DOHH2 (cell line): Measurements from ENCODE around the gene NUDT4.

Experiments used
- CTCF ChIP-seq: fragments of 200-600 bp; sonication (generic); IDR thresholded peaks from one replicate; pipeline ENCODE4 v1.5.1; 2014; ENCODE audit warnings: antibody characterized with exemption, mild to moderate bottlenecking, low read depth, low read length; ENCODE audit not compliant: poor library complexity, severe bottlenecking
- EZH2phosphoT487 ChIP-seq: fragments of 200-600 bp; sonication (generic); IDR thresholded peaks from 2 replicates; pipeline ENCODE4 v1.6.1; 2017; ENCODE audit warnings: borderline replicate concordance, mild to moderate bottlenecking, antibody characterized with exemption, low read length, moderate library complexity, mixed read lengths

GRCh38 chr12:93441617-93442410, 64.1 kb downstream of the NUDT4 start, which contains the start of gene UBE2N:
- TF ChIP-seq CTCF (no peak), EZH2phosphoT487 (no peak)
